AG09309 (cell line): ENCODE results near the gene TYSND1.
"Not testable (repeated sequence)": the region's sequence is repeated elsewhere in the genome, so short reads cannot be mapped to it uniquely, and the experiment has no call there.

ENCODE experiments used
- DNase-seq: peaks from one replicate; pipeline ENCODE4 v3.0.0-alpha.2; 2010; ENCODE audit warnings: low read depth
- H3K4me3 ChIP-seq: 2 replicates; pipeline ENCODE4 v1.5.1; 2011; ENCODE audit warnings: mild to moderate bottlenecking, low read depth, low read length, moderate library complexity; ENCODE audit not compliant: control insufficient read depth
- TF ChIP-seq, protein P1 (sequence below): IDR thresholded peaks from 2 replicates; pipeline ENCODE4 v1.5.1; 2011; ENCODE audit warnings: mild to moderate bottlenecking, low read depth, low read length, inconsistent platforms; ENCODE audit not compliant: insufficient read depth, control insufficient read depth; ENCODE audit errors: missing control alignments

Gene TYSND1

DNA sequence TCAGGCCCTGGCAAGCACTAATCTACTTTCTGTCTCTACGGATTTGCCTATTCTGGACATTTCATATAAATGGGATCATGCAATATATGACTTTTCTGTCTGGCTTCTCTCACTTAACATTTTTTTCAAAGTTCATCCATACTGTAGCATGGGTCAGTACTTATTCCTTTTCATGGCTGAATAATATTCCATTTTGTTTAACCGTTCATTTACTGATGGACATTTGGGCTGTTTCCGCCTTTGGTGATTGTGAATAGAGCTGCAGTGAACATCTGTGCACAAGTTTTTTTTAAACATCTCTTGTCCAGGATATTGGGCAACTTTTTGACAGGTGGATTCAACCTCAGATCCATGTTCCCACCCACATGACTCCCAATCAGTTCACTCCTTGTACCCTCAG, 44.8 kb downstream of the TYSND1 start:
- no peak overlapping the region for H3K4me3 ChIP-seq
- no peak for DNase-seq
- TF ChIP-seq, protein P1, sequence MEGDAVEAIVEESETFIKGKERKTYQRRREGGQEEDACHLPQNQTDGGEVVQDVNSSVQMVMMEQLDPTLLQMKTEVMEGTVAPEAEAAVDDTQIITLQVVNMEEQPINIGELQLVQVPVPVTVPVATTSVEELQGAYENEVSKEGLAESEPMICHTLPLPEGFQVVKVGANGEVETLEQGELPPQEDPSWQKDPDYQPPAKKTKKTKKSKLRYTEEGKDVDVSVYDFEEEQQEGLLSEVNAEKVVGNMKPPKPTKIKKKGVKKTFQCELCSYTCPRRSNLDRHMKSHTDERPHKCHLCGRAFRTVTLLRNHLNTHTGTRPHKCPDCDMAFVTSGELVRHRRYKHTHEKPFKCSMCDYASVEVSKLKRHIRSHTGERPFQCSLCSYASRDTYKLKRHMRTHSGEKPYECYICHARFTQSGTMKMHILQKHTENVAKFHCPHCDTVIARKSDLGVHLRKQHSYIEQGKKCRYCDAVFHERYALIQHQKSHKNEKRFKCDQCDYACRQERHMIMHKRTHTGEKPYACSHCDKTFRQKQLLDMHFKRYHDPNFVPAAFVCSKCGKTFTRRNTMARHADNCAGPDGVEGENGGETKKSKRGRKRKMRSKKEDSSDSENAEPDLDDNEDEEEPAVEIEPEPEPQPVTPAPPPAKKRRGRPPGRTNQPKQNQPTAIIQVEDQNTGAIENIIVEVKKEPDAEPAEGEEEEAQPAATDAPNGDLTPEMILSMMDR: no peak

DNA sequence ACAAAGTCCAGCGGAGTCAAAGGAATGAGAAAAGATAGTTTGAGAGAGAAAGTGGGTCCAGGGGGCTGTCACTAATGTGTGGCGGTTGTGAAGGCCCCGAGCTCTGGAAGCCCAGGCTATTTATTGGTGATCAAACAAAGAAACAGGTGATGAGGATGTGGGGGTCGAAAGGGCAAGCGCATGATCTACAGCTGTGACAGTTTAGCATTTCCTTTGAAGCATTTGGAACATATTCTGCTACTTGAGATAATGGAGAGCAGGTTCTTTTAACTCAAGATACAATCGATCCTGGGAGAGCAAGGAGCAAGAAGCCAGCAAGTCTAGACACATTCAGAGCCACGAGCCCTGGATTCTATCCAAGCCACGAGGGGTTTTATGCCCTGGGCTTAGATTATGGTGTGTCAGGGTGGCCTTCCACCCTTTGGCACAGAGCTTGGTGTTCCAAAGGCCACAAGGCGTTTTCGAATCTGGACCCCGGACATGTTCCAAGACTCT, 45.4 kb downstream of the TYSND1 start:
- not testable (repeated sequence) for DNase-seq, H3K4me3 ChIP-seq

DNA sequence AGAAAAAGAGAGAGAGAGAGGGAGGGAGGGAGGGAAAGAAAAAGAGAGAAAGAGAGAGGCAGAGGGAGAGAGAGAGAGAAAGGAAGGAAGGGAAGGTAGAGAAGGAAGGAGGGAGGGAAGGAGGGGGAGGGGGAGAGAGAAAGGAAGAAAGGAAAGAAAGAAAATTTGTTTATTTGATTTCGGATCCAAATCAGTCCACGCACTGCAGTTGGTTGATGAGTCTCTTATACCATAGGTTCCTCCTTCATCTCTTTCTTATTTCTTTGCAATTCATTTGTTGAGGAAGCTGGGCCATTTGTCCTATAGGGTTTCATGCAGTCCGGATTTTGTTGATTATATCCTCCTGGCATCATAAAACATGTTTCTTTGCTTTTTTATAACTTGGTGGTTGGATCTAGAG, 48.2 kb downstream of the TYSND1 start:
- TF ChIP-seq, protein P1: no peak
- no peak for DNase-seq
- no peak overlapping the region for H3K4me3 ChIP-seq

DNA sequence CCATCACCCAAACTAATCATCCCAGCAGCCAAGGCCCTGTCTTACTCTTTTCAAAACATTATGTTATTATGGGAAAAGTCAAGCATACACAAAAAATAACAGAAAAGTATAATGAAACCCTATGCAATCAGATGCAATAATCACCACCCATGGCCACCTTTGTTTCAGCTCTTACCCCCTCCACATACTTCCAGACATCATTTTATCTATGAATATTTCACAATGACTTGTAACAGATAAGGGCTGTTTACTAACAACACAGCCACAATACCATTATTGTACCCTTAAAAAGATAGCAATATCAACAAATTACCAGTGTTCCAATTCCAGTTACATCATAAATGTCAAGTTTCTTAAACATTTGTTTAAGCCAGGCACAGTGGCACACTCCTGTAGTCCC, 49.0 kb downstream of the TYSND1 start:
- no peak overlapping the region for H3K4me3 ChIP-seq
- no peak for DNase-seq
- TF ChIP-seq, protein P1: no peak

DNA sequence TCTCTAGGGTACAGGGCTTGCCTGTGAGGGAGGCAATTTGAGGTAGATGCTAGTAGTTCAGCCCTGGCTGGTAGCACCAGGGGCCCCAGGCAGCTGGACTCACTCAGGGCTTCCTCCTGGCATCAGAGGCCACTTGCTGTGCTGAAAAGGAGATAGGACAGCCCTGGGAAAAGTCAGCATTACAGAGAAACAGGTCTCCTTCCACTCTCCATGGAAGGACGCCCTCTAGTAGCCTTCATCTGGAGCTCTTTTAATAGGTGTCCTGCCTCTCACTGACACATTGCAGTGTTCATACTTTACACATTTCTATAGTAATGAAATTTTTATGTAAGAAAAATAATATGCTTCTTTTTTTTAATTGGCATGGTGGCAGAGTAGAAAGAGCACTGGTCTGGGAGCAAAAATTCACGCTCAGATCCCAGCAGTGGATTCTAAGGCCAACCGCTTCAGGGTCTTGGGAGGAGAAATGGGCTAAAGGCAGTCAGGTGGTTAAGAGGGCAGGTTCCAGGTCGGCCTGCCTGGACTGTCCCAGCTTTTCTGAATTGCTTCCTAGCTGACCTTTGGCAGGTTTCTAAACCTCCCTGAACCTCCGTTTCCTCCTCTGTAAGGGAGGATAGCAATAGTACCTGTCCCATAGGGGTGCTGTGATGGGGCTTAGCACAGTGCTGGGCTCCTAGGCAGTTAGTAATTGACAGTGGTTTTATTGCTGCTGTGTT, 49.6 kb downstream of the TYSND1 start:
- TF ChIP-seq, protein P1: no peak
- no peak overlapping the region for H3K4me3 ChIP-seq
- DNase-seq: no peak

DNA sequence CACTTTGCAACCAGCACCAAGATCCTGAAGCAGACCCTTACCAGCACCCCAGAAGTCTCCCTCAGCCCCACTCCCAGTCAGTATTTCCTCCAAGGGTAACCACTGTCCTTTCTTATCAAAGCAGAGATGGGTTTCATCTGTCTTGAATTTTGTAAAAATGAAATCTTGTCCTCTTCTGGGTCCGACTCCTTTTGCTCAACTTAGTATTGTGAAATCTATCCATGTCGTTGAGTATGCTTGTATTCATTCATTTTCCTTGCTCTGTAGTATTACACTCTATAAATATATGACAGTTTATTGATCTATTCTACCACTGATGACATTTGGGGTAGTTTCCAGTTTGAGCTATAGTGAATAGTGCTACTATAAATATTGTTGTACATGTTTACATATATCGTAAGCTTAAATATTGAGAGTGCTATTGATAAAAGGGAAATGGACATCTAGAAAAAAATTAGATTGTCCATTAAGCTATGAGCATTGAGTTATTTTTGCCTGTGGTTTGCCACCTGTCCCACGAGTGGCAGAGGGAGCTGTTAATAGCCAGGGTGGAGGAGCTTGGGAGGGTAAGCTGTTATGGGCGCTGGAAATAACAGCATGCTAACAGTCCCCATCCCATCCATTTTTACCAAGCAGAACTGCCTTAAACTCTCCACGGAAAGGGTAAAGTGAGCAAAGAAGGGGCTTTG, 50.3 kb downstream of the TYSND1 start:
- no peak overlapping the region for H3K4me3 ChIP-seq
- DNase-seq: no peak
- TF ChIP-seq, protein P1: no peak

DNA sequence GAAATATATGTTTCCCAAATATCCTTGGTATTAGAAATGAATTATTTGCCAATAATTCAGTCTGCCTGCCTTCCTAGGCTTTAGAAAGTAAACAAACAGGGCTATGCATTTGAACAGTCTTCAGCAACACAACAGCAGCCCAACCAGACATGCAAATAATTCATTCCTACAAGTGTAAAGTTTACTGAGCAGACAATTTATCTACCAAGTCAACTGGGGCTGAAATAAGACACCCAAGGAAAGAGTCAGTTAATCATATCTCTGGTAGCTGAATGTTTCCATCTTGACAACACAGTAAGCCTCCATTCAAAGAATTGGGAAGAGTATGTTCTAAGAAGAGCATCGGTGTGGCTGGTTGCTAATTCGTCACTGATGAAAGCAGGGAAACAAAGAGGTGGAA, 52.2 kb downstream of the TYSND1 start:
- TF ChIP-seq, protein P1: no peak
- no peak for DNase-seq
- no peak overlapping the region for H3K4me3 ChIP-seq
